Gastroesophageal sphincter (tissue), 4 donors: ENCODE results near the gene MMP17. TPM values are rescaled to one million over a fixed set of nuclear protein-coding genes. Genes with fewer than 3 reads are reported as not detected.

Source experiments
- ATAC-seq: fragments of 150-250 bp; one replicate; pipeline ENCODE4 v1.9.1; 2016; ENCODE audit warnings: mild to moderate bottlenecking, moderate library complexity
- H3K27ac ChIP-seq, 4 donors: fragments of 200-600 bp; sonication (generic) in 3 of 4; 1 replicate in 3 of 4; 2 replicates in 1 of 4; pipeline ENCODE4 v1.5.1; 2016 to 2019
- H3K27me3 ChIP-seq: fragments of 200-600 bp; sonication (generic); one replicate; pipeline ENCODE4 v1.5.1; 2019
- H3K36me3 ChIP-seq, 2 donors: fragments of 200-600 bp; sonication (generic); one replicate each; pipeline ENCODE4 v1.5.1; 2019; ENCODE audit warnings: control low read depth in 1 of 2
- H3K4me1 ChIP-seq, 3 donors: fragments of 200-600 bp; sonication (generic); 1 replicate in 2 of 3; 2 replicates in 1 of 3; pipeline ENCODE4 v1.5.1; 2016 to 2019; ENCODE audit warnings: control low read depth in 2 of 3
- H3K4me3 ChIP-seq, 2 donors: fragments of 200-600 bp; sonication (generic); one replicate each; pipeline ENCODE4 v1.5.1; 2019; ENCODE audit warnings: mild to moderate bottlenecking in 1 of 2, moderate library complexity in 1 of 2
- H3K9me3 ChIP-seq, 3 donors: fragments of 200-600 bp; sonication (generic); one replicate each; pipeline ENCODE4 v1.5.1; 2017 to 2019; ENCODE audit warnings: control low read depth in 2 of 3
- EP300 ChIP-seq: sonication (generic); formaldehyde crosslinking; IDR thresholded peaks from one replicate; pipeline ENCODE4 v1.6.1; 2017; ENCODE audit warnings: antibody characterized with exemption, mild to moderate bottlenecking
- POLR2A ChIP-seq, 2 donors: fragments of 450-650 bp; IDR thresholded peaks; one replicate each; pipeline ENCODE4 v1.6.1; 2017; ENCODE audit warnings: antibody characterized with exemption in 2 of 2, mild to moderate bottlenecking in 2 of 2, moderate library complexity in 1 of 2
- POLR2AphosphoS5 ChIP-seq: sonication (generic); formaldehyde crosslinking; IDR thresholded peaks from one replicate; pipeline ENCODE4 v1.6.1; 2017; ENCODE audit warnings: antibody characterized with exemption
- WGBS, 2 donors: methylation state at CpG; one replicate each; pipeline ENCODE4 v1.1.5; 2018; ENCODE audit warnings: low coverage in 1 of 2; 5-methylcytosine and 5-hydroxymethylcytosine counted together
- total RNA-seq, 4 donors: library from RNA; depleted of rRNA; stranded (reverse); fragments of >200 nt; gene quantifications; one replicate each; pipeline ENCODE4 v1.1.0, GENCODE V29; 2016
- TF ChIP-seq, protein P1 (sequence below), 4 experiments: fragments of 200-600 bp in 2 of 4; fragments of 450-650 bp in 2 of 4; sonication (generic) in 1 of 4; IDR thresholded peaks; one replicate each; pipeline ENCODE4 v1.5.1; 2017 to 2019; ENCODE audit warnings: antibody characterized with exemption in 4 of 4, mild to moderate bottlenecking in 2 of 4, moderate library complexity in 2 of 4

Gene MMP17
- total RNA-seq, 4 donors from 2014 or later: 2.0 to 7.0 (median 4.5) TPM

- Histone ChIP-seq H3K27ac (no peak overlapping the region), H3K4me1 (no peaks in the 10 kb centered on the region), H3K27me3 (peaks cover 32% of the 10 kb centered on the region), H3K9me3 (no peaks in the 10 kb centered on the region), H3K36me3 (peaks cover 0 to 15% of the 10 kb centered on the region in 2 donors), H3K4me3 (no peak overlapping the region)
- WGBS, 2 donors: no CpG with 5 or more reads among the region's 46 CpGs
- TF ChIP-seq POLR2AphosphoS5: no peak
- no peak for TF ChIP-seq EP300
- no peak for TF ChIP-seq POLR2A (IDR thresholded peaks at IDR 0.05)
- TF ChIP-seq, protein P1, sequence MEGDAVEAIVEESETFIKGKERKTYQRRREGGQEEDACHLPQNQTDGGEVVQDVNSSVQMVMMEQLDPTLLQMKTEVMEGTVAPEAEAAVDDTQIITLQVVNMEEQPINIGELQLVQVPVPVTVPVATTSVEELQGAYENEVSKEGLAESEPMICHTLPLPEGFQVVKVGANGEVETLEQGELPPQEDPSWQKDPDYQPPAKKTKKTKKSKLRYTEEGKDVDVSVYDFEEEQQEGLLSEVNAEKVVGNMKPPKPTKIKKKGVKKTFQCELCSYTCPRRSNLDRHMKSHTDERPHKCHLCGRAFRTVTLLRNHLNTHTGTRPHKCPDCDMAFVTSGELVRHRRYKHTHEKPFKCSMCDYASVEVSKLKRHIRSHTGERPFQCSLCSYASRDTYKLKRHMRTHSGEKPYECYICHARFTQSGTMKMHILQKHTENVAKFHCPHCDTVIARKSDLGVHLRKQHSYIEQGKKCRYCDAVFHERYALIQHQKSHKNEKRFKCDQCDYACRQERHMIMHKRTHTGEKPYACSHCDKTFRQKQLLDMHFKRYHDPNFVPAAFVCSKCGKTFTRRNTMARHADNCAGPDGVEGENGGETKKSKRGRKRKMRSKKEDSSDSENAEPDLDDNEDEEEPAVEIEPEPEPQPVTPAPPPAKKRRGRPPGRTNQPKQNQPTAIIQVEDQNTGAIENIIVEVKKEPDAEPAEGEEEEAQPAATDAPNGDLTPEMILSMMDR (IDR thresholded peaks at IDR 0.05): no peak
- no peak for ATAC-seq
Observed at GRCh38 chr12:131840643-131841416, 12.6 kb downstream of the MMP17 start.

GRCh38 chr12:131841547-131841946, 13.4 kb downstream of the MMP17 start:
- 100% methylated on average over 2 of the region's 22 CpGs; no CpG with 5 or more reads in 1 of the 2 donors for WGBS, 2 donors
- no peak for ATAC-seq

GRCh38 chr12:131842169-131842568, 14.0 kb downstream of the MMP17 start:
- no peak overlapping the region for H3K27ac ChIP-seq
- H3K9me3 ChIP-seq: no peaks in the 10 kb centered on the region
- peaks cover 0 to 17% of the 10 kb centered on the region in 2 donors for H3K36me3 ChIP-seq
- ATAC-seq: no peak
- WGBS, 2 donors: 90 to 100% methylated on average over 2 to 5 of the region's 15 CpGs
- H3K4me1 ChIP-seq: no peaks in the 10 kb centered on the region
- H3K27me3 ChIP-seq: peaks cover 21% of the 10 kb centered on the region
- TF ChIP-seq POLR2AphosphoS5 (no peak), EP300 (no peak), POLR2A (IDR thresholded peaks at IDR 0.05) (no peak)
- TF ChIP-seq, protein P1 (IDR thresholded peaks at IDR 0.05): no peak
- no peak overlapping the region for H3K4me3 ChIP-seq

More at GRCh38 chr12:131841547-131841946, 13.4 kb downstream of the MMP17 start:
- no peaks in the 10 kb centered on the region for H3K4me1 ChIP-seq
- H3K9me3 ChIP-seq: no peaks in the 10 kb centered on the region
- H3K27ac ChIP-seq: no peak overlapping the region
- H3K27me3 ChIP-seq: peaks cover 27% of the 10 kb centered on the region
- H3K36me3 ChIP-seq: peaks cover 0 to 17% of the 10 kb centered on the region in 2 donors
- no peak overlapping the region for H3K4me3 ChIP-seq
- TF ChIP-seq POLR2AphosphoS5 (no peak), EP300 (no peak), POLR2A (IDR thresholded peaks at IDR 0.05) (no peak)
- TF ChIP-seq, protein P1 (IDR thresholded peaks at IDR 0.05): no peak

GRCh38 chr12:131843527-131843926, 15.3 kb downstream of the MMP17 start:
- H3K27me3 ChIP-seq: peaks cover 9% of the 10 kb centered on the region
- no peaks in the 10 kb centered on the region for H3K4me1 ChIP-seq
- H3K36me3 ChIP-seq: peaks cover 0 to 17% of the 10 kb centered on the region in 2 donors
- no peak for TF ChIP-seq EP300
- TF ChIP-seq, protein P1 (IDR thresholded peaks at IDR 0.05): no peak
- no peak for TF ChIP-seq POLR2AphosphoS5
- TF ChIP-seq POLR2A (IDR thresholded peaks at IDR 0.05): no peak
- no peak overlapping the region for H3K4me3 ChIP-seq
- WGBS, 2 donors: 80% methylated on average over 3 of the region's 16 CpGs; no CpG with 5 or more reads in 1 of the 2 donors
- H3K27ac ChIP-seq: no peak overlapping the region
- no peaks in the 10 kb centered on the region for H3K9me3 ChIP-seq
- ATAC-seq: no peak

- H3K27ac ChIP-seq: no peak overlapping the region
- H3K4me1 ChIP-seq: no peaks in the 10 kb centered on the region
- peaks cover 3% of the 10 kb centered on the region for H3K27me3 ChIP-seq
- H3K9me3 ChIP-seq: no peaks in the 10 kb centered on the region
- ATAC-seq: no peak
- 92 to 100% methylated on average over 4 to 5 of the region's 11 CpGs for WGBS, 2 donors
- peaks cover 0 to 17% of the 10 kb centered on the region in 2 donors for H3K36me3 ChIP-seq
- TF ChIP-seq EP300: no peak
- no peak for TF ChIP-seq POLR2AphosphoS5
- no peak overlapping the region for H3K4me3 ChIP-seq
Observed at GRCh38 chr12:131844140-131844539, 15.9 kb downstream of the MMP17 start.
